ENCODE measurements around the gene RNF217.

DNA sequence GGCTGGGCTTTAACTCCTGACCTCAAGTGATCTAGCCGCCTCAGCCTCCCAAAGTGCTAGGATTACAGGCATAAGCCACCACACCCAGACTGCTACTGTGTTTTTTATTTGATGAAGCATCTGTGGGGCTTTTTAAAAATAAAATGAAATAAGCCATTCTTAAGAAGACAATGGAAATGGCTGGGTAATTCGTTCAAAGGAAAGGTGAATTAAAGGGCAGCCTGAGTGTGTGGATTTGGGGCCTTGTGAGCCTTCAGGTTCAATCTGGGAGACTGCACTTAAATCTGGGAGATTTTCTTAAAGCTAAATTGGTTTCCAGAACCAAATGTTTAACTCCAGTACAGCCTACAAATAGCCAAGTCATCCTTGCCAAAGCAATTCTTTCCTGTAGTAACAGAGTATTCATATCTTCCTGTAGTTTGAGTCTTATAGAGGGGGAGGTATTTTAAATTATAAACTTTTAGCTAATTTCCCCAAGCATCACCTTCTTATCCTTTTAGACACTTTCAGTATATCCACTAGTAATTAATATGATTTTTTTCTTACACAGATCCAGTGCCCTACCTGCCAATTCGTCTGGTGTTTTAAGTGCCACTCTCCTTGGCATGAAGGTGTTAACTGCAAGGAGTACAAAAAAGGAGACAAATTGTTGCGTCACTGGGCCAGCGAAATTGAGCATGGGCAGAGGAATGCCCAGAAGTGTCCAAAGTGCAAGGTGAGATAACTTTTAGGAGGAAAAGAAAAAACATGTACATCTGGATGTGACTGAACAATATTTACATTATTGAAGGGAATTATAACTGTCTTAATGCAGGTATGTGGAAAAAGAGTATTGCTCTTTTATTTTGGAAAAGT is 95.4 kb downstream of the RNF217 start:
- TF ChIP-seq, protein P1, sequence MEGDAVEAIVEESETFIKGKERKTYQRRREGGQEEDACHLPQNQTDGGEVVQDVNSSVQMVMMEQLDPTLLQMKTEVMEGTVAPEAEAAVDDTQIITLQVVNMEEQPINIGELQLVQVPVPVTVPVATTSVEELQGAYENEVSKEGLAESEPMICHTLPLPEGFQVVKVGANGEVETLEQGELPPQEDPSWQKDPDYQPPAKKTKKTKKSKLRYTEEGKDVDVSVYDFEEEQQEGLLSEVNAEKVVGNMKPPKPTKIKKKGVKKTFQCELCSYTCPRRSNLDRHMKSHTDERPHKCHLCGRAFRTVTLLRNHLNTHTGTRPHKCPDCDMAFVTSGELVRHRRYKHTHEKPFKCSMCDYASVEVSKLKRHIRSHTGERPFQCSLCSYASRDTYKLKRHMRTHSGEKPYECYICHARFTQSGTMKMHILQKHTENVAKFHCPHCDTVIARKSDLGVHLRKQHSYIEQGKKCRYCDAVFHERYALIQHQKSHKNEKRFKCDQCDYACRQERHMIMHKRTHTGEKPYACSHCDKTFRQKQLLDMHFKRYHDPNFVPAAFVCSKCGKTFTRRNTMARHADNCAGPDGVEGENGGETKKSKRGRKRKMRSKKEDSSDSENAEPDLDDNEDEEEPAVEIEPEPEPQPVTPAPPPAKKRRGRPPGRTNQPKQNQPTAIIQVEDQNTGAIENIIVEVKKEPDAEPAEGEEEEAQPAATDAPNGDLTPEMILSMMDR (IDR thresholded peaks at IDR 0.05): no peak
- no peak for TF ChIP-seq POLR2AphosphoS5 (IDR thresholded peaks at IDR 0.05)
- no peak for TF ChIP-seq POLR2A (IDR thresholded peaks at IDR 0.05)

Data from transverse colon (tissue), 4 donors.